ENCODE results near the gene CRB1.

The CRB1 gene

GRCh38 chr1:197355248-197355995 lies 87.4 kb downstream of the CRB1 start:
- H3K36me3 ChIP-seq (ENCODE audit: control insufficient read depth in 4 of 4, insufficient read depth in 4 of 4, low read length in 3 of 4): no peaks in the 10 kb centered on the region
- ChIA-PET POLR2A (no interaction called here), CTCF (interaction anchor here (0.6 to 4.3 kb wide), 8 partner anchors 7 to 732 kb away, joined by 3 to 38 read pairs (median 4); no protein-coding TSS in a partner anchor)
- WGBS (ENCODE audit: insufficient coverage): 96% methylated on average over 26 of the region's 39 CpGs
- no peak overlapping the region for H3K4me3 ChIP-seq (ENCODE audit: control insufficient read depth in 1 of 7, extremely low read depth in 1 of 7, insufficient read depth in 4 of 7, low read depth in 2 of 7, low read length in 6 of 7)
- no peak for DNase-seq
- H3K9me3 ChIP-seq (ENCODE audit: control extremely low read depth in 1 of 5, control insufficient read depth in 4 of 5, insufficient read depth in 2 of 5, low read depth in 1 of 5, low read length in 4 of 5): no peaks in the 10 kb centered on the region
- H3K27me3 ChIP-seq (replicated peaks in 2 of 5; ENCODE audit: control insufficient read depth in 4 of 5, insufficient read depth in 5 of 5, low read length in 4 of 5): no peaks in the 10 kb centered on the region
- no peaks in the 10 kb centered on the region for H3K4me1 ChIP-seq (ENCODE audit: control extremely low read depth in 1 of 4, control insufficient read depth in 4 of 4, insufficient read depth in 4 of 4, low read length in 3 of 4)
- no peak overlapping the region for H3K27ac ChIP-seq (ENCODE audit: insufficient read depth in 1 of 2, low read depth in 1 of 2, low read length in 2 of 2, poor library complexity in 1 of 2, severe bottlenecking in 2 of 2)

GRCh38 chr1:197356723-197357533 lies 88.9 kb downstream of the CRB1 start:
- H3K36me3 ChIP-seq (ENCODE audit: control insufficient read depth in 4 of 4, insufficient read depth in 4 of 4, low read length in 3 of 4): no peaks in the 10 kb centered on the region
- H3K9me3 ChIP-seq (ENCODE audit: control extremely low read depth in 1 of 5, control insufficient read depth in 4 of 5, insufficient read depth in 2 of 5, low read depth in 1 of 5, low read length in 4 of 5): no peaks in the 10 kb centered on the region
- ChIA-PET POLR2A (interaction anchor here (0.8 kb wide), 1 partner anchor 141 kb away, joined by 3 read pairs; no protein-coding TSS in a partner anchor), CTCF (interaction anchor here (0.6 to 4.3 kb wide), 16 partner anchors 9 to 633 kb away, joined by 3 to 38 read pairs (median 3); no protein-coding TSS in a partner anchor)
- no peak overlapping the region for H3K27ac ChIP-seq (ENCODE audit: insufficient read depth in 1 of 2, low read depth in 1 of 2, low read length in 2 of 2, poor library complexity in 1 of 2, severe bottlenecking in 2 of 2)
- DNase-seq: peak; percentile 40 to 71 (median 60)
- no peaks in the 10 kb centered on the region for H3K4me1 ChIP-seq (ENCODE audit: control extremely low read depth in 1 of 4, control insufficient read depth in 4 of 4, insufficient read depth in 4 of 4, low read length in 3 of 4)
- 100% methylated on average over 1 of the region's 5 CpGs for WGBS (ENCODE audit: insufficient coverage)
- no peak overlapping the region for H3K4me3 ChIP-seq (ENCODE audit: control insufficient read depth in 1 of 7, extremely low read depth in 1 of 7, insufficient read depth in 4 of 7, low read depth in 2 of 7, low read length in 6 of 7)
- no peaks in the 10 kb centered on the region for H3K27me3 ChIP-seq (replicated peaks in 2 of 5; ENCODE audit: control insufficient read depth in 4 of 5, insufficient read depth in 5 of 5, low read length in 4 of 5)

GRCh38 chr1:197358959-197359358 lies 90.9 kb downstream of the CRB1 start:
- Histone ChIP-seq H3K4me3 (ENCODE audit: control insufficient read depth in 1 of 7, extremely low read depth in 1 of 7, insufficient read depth in 4 of 7, low read depth in 2 of 7, low read length in 6 of 7) (no peak overlapping the region), H3K4me1 (ENCODE audit: control extremely low read depth in 1 of 4, control insufficient read depth in 4 of 4, insufficient read depth in 4 of 4, low read length in 3 of 4) (no peaks in the 10 kb centered on the region), H3K9me3 (ENCODE audit: control extremely low read depth in 1 of 5, control insufficient read depth in 4 of 5, insufficient read depth in 2 of 5, low read depth in 1 of 5, low read length in 4 of 5) (no peaks in the 10 kb centered on the region), H3K36me3 (ENCODE audit: control insufficient read depth in 4 of 4, insufficient read depth in 4 of 4, low read length in 3 of 4) (no peaks in the 10 kb centered on the region), H3K27ac (ENCODE audit: insufficient read depth in 1 of 2, low read depth in 1 of 2, low read length in 2 of 2, poor library complexity in 1 of 2, severe bottlenecking in 2 of 2) (no peak overlapping the region), H3K27me3 (replicated peaks in 2 of 5; ENCODE audit: control insufficient read depth in 4 of 5, insufficient read depth in 5 of 5, low read length in 4 of 5) (no peaks in the 10 kb centered on the region)
- ChIA-PET POLR2A (no interaction called here), CTCF (interaction anchor here (1.0 kb wide), 1 partner anchor 179 kb away, joined by 3 read pairs; no protein-coding TSS in a partner anchor)
- no peak for DNase-seq
- WGBS (ENCODE audit: insufficient coverage): no CpG with 5 or more reads among the region's 1 CpG

GRCh38 chr1:197360068-197360467 lies 92.0 kb downstream of the CRB1 start:
- Histone ChIP-seq H3K4me3 (ENCODE audit: control insufficient read depth in 1 of 7, extremely low read depth in 1 of 7, insufficient read depth in 4 of 7, low read depth in 2 of 7, low read length in 6 of 7) (no peak overlapping the region), H3K36me3 (ENCODE audit: control insufficient read depth in 4 of 4, insufficient read depth in 4 of 4, low read length in 3 of 4) (no peaks in the 10 kb centered on the region), H3K27ac (ENCODE audit: insufficient read depth in 1 of 2, low read depth in 1 of 2, low read length in 2 of 2, poor library complexity in 1 of 2, severe bottlenecking in 2 of 2) (no peak overlapping the region), H3K4me1 (ENCODE audit: control extremely low read depth in 1 of 4, control insufficient read depth in 4 of 4, insufficient read depth in 4 of 4, low read length in 3 of 4) (no peaks in the 10 kb centered on the region), H3K9me3 (ENCODE audit: control extremely low read depth in 1 of 5, control insufficient read depth in 4 of 5, insufficient read depth in 2 of 5, low read depth in 1 of 5, low read length in 4 of 5) (no peaks in the 10 kb centered on the region), H3K27me3 (replicated peaks in 2 of 5; ENCODE audit: control insufficient read depth in 4 of 5, insufficient read depth in 5 of 5, low read length in 4 of 5) (no peaks in the 10 kb centered on the region)
- ChIA-PET CTCF (interaction anchor here (1.4 kb wide), 1 partner anchor 27 kb away, joined by 4 read pairs; no protein-coding TSS in a partner anchor), POLR2A (no interaction called here)
- WGBS (ENCODE audit: insufficient coverage): 97% methylated on average over 5 of the region's 5 CpGs
- no peak for DNase-seq

GRCh38 chr1:197362871-197363270 lies 94.8 kb downstream of the CRB1 start:
- no peak overlapping the region for H3K27ac ChIP-seq (ENCODE audit: insufficient read depth in 1 of 2, low read depth in 1 of 2, low read length in 2 of 2, poor library complexity in 1 of 2, severe bottlenecking in 2 of 2)
- no peaks in the 10 kb centered on the region for H3K9me3 ChIP-seq (ENCODE audit: control extremely low read depth in 1 of 5, control insufficient read depth in 4 of 5, insufficient read depth in 2 of 5, low read depth in 1 of 5, low read length in 4 of 5)
- H3K36me3 ChIP-seq (ENCODE audit: control insufficient read depth in 4 of 4, insufficient read depth in 4 of 4, low read length in 3 of 4): no peaks in the 10 kb centered on the region
- ChIA-PET POLR2A (no interaction called here), CTCF (no interaction called here)
- H3K4me1 ChIP-seq (ENCODE audit: control extremely low read depth in 1 of 4, control insufficient read depth in 4 of 4, insufficient read depth in 4 of 4, low read length in 3 of 4): no peaks in the 10 kb centered on the region
- H3K27me3 ChIP-seq (replicated peaks in 2 of 5; ENCODE audit: control insufficient read depth in 4 of 5, insufficient read depth in 5 of 5, low read length in 4 of 5): no peaks in the 10 kb centered on the region
- no peak overlapping the region for H3K4me3 ChIP-seq (ENCODE audit: control insufficient read depth in 1 of 7, extremely low read depth in 1 of 7, insufficient read depth in 4 of 7, low read depth in 2 of 7, low read length in 6 of 7)
- no peak for DNase-seq

- no peak for DNase-seq
- ChIA-PET CTCF (no interaction called here), POLR2A (no interaction called here)
- H3K4me3 ChIP-seq (ENCODE audit: control insufficient read depth in 1 of 7, extremely low read depth in 1 of 7, insufficient read depth in 4 of 7, low read depth in 2 of 7, low read length in 6 of 7): no peak overlapping the region
- no peaks in the 10 kb centered on the region for H3K27me3 ChIP-seq (replicated peaks in 2 of 5; ENCODE audit: control insufficient read depth in 4 of 5, insufficient read depth in 5 of 5, low read length in 4 of 5)
- H3K36me3 ChIP-seq (ENCODE audit: control insufficient read depth in 4 of 4, insufficient read depth in 4 of 4, low read length in 3 of 4): no peaks in the 10 kb centered on the region
- no peaks in the 10 kb centered on the region for H3K4me1 ChIP-seq (ENCODE audit: control extremely low read depth in 1 of 4, control insufficient read depth in 4 of 4, insufficient read depth in 4 of 4, low read length in 3 of 4)
- 99% methylated on average over 12 of the region's 14 CpGs for WGBS (ENCODE audit: insufficient coverage)
- H3K27ac ChIP-seq (ENCODE audit: insufficient read depth in 1 of 2, low read depth in 1 of 2, low read length in 2 of 2, poor library complexity in 1 of 2, severe bottlenecking in 2 of 2): no peak overlapping the region
- H3K9me3 ChIP-seq (ENCODE audit: control extremely low read depth in 1 of 5, control insufficient read depth in 4 of 5, insufficient read depth in 2 of 5, low read depth in 1 of 5, low read length in 4 of 5): no peaks in the 10 kb centered on the region
Observed at GRCh38 chr1:197363855-197364254, 95.8 kb downstream of the CRB1 start.

- ChIA-PET CTCF (no interaction called here), POLR2A (no interaction called here)
- no peak for DNase-seq
- Histone ChIP-seq H3K4me1 (ENCODE audit: control extremely low read depth in 1 of 4, control insufficient read depth in 4 of 4, insufficient read depth in 4 of 4, low read length in 3 of 4) (no peaks in the 10 kb centered on the region), H3K36me3 (ENCODE audit: control insufficient read depth in 4 of 4, insufficient read depth in 4 of 4, low read length in 3 of 4) (no peaks in the 10 kb centered on the region), H3K4me3 (ENCODE audit: control insufficient read depth in 1 of 7, extremely low read depth in 1 of 7, insufficient read depth in 4 of 7, low read depth in 2 of 7, low read length in 6 of 7) (no peak overlapping the region), H3K9me3 (ENCODE audit: control extremely low read depth in 1 of 5, control insufficient read depth in 4 of 5, insufficient read depth in 2 of 5, low read depth in 1 of 5, low read length in 4 of 5) (no peaks in the 10 kb centered on the region), H3K27me3 (replicated peaks in 2 of 5; ENCODE audit: control insufficient read depth in 4 of 5, insufficient read depth in 5 of 5, low read length in 4 of 5) (no peaks in the 10 kb centered on the region), H3K27ac (ENCODE audit: insufficient read depth in 1 of 2, low read depth in 1 of 2, low read length in 2 of 2, poor library complexity in 1 of 2, severe bottlenecking in 2 of 2) (no peak overlapping the region)
- WGBS (ENCODE audit: insufficient coverage): 83% methylated on average over 1 of the region's 2 CpGs
Observed at GRCh38 chr1:197366996-197367395, 98.9 kb downstream of the CRB1 start.
